Nephron progenitor cell (in vitro differentiated cells): Measurements from ENCODE around the gene TAF6.

Experiments used
- DNase-seq: peaks from one replicate; pipeline ENCODE4 v3.0.0; 2021
- H3K27ac Mint-ChIP-seq: 2 replicates; pipeline ENCODE4 v1.8.0; 2021; ENCODE audit warnings: mild to moderate bottlenecking, moderate library complexity, mixed read lengths
- H3K27me3 Mint-ChIP-seq: 2 replicates; pipeline ENCODE4 v1.8.0; 2021; ENCODE audit warnings: mild to moderate bottlenecking, low read depth, mixed read lengths; ENCODE audit not compliant: poor library complexity
- H3K36me3 Mint-ChIP-seq: 2 replicates; pipeline ENCODE4 v1.8.0; 2021; ENCODE audit warnings: low read depth, mixed read lengths
- H3K4me1 Mint-ChIP-seq: 2 replicates; pipeline ENCODE4 v1.8.0; 2021; ENCODE audit warnings: mixed read lengths
- H3K4me3 Mint-ChIP-seq: 2 replicates; pipeline ENCODE4 v1.8.0; 2021; ENCODE audit warnings: mild to moderate bottlenecking, moderate library complexity, mixed read lengths
- H3K9me3 Mint-ChIP-seq: 2 replicates; pipeline ENCODE4 v1.8.0; 2021; ENCODE audit warnings: mild to moderate bottlenecking, moderate library complexity, mixed read lengths
- CTCF ChIP-seq: fragments of 200-600 bp; sonication (generic); IDR thresholded peaks from 2 replicates; pipeline ENCODE4 v1.5.0; 2021; ENCODE audit warnings: antibody characterized with exemption

Gene TAF6

GRCh38 chr7:100087055-100087750 lies 32.0 kb downstream of the TAF6 start:
- Mint-ChIP-seq H3K9me3 (no peaks in the 10 kb centered on the region), H3K4me3 (peak overlapping the region; percentile 56), H3K36me3 (peaks cover 24% of the 10 kb centered on the region), H3K27me3 (peaks cover 22% of the 10 kb centered on the region), H3K27ac (no peak overlapping the region), H3K4me1 (peaks cover 42% of the 10 kb centered on the region)
- no peak for DNase-seq
- no peak for TF ChIP-seq CTCF

- Mint-ChIP-seq H3K9me3 (peaks cover 12% of the 10 kb centered on the region), H3K4me1 (peaks cover 38% of the 10 kb centered on the region), H3K36me3 (peaks cover 21% of the 10 kb centered on the region), H3K27me3 (peaks cover 25% of the 10 kb centered on the region), H3K27ac (no peak overlapping the region), H3K4me3 (no peak overlapping the region)
- no peak for DNase-seq
- no peak for TF ChIP-seq CTCF
These were observed 33.6 kb downstream of the TAF6 start for GRCh38 chr7:100085515-100085914.

GRCh38 chr7:100082978-100083377 lies 36.2 kb downstream of the TAF6 start:
- TF ChIP-seq CTCF, result no peak
- H3K27ac Mint-ChIP-seq, result peak overlapping the region; percentile 56
- peaks cover 37% of the 10 kb centered on the region for H3K36me3 Mint-ChIP-seq
- peaks cover 25% of the 10 kb centered on the region for H3K27me3 Mint-ChIP-seq
- H3K4me3 Mint-ChIP-seq, result peak overlapping the region; percentile 99
- DNase-seq, result no peak
- peaks cover 25% of the 10 kb centered on the region for H3K4me1 Mint-ChIP-seq
- peaks cover 36% of the 10 kb centered on the region for H3K9me3 Mint-ChIP-seq

- DNase-seq, result peak; percentile 98
- peak within 1 kb of the TSS; percentile 99 for H3K27ac Mint-ChIP-seq
- peaks cover 32% of the 10 kb centered on the region for H3K27me3 Mint-ChIP-seq
- TF ChIP-seq CTCF, result peak; percentile 88
- H3K36me3 Mint-ChIP-seq, result peaks cover 51% of the 10 kb centered on the region
- peak within 1 kb of the TSS; percentile 99 for H3K4me3 Mint-ChIP-seq
- peaks cover 19% of the 10 kb centered on the region for H3K4me1 Mint-ChIP-seq
- H3K9me3 Mint-ChIP-seq, result peaks cover 50% of the 10 kb centered on the region
These were observed 37.5 kb downstream of the TAF6 start, which contains the start of gene ZNF3 for GRCh38 chr7:100081535-100082102. Gene ZNF3 (minus strand): TSS chr7:100081723. CDS start chr7:100077357, 4,366 bp downstream.

- Mint-ChIP-seq H3K27me3 (peaks cover 37% of the 10 kb centered on the region), H3K36me3 (peaks cover 57% of the 10 kb centered on the region), H3K4me3 (peak overlapping the region; percentile 99), H3K9me3 (peaks cover 56% of the 10 kb centered on the region), H3K27ac (peak overlapping the region; percentile 98), H3K4me1 (peaks cover 19% of the 10 kb centered on the region)
- TF ChIP-seq CTCF, result no peak
- no peak for DNase-seq
These were observed 38.1 kb downstream of the TAF6 start for GRCh38 chr7:100080907-100081534.
